Central memory CD4-positive, alpha-beta T cell (primary cell): ENCODE results near the gene PREX1.
"Not testable (repeated sequence)": the region's sequence is repeated elsewhere in the genome, so short reads cannot be mapped to it uniquely, and the experiment has no call there.

ENCODE experiments used
- DNase-seq: peaks from one replicate; pipeline ENCODE4 v3.0.0; 2022

The PREX1 gene

DNA sequence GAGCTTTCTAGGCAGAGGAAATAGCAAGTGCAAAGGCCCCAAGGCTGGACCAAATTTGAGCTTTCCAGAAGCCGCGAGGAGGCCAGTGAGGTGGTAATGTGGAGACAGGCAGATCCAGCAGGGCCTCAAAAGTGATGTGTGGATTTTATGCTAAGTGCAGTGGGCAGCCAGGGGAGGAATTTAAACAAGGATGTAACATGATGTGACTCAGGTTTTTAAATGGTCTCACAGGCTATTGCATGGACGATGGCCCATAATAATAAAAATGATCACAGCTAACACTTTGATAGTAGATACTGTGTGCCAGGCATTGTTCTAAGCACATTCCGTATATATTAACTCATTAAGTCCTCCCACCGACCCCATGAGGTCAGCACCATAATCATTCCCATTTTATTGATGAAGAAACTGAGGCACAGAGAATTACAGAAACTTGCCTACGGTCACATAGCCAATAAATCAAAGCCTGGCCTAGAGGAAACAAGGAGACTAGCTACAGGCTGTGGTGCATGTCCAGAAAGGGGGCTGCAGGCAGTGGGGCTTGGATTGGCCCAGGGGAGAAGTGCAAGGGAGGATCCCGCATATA lies 18.0 kb upstream of the PREX1 start:
- no peak for DNase-seq

DNA sequence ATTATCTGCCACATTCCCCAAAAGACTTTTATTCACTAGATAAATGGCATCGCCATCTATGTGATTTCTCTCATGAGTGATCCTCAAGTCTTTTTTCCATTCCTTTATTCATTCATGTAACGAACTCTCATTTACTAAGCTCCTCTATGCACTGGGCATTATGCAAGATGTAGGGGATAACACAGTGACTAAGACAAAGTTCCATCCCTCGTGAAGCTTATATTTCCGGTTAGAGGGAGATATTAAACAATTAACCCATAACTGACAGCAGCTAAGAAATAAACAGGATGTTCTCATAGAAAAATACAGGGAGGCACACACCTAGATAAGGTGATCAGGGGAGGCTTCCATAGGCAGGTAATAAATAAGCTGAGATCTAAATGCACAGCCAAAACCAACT lies 17.2 kb upstream of the PREX1 start:
- DNase-seq, result no peak

DNA sequence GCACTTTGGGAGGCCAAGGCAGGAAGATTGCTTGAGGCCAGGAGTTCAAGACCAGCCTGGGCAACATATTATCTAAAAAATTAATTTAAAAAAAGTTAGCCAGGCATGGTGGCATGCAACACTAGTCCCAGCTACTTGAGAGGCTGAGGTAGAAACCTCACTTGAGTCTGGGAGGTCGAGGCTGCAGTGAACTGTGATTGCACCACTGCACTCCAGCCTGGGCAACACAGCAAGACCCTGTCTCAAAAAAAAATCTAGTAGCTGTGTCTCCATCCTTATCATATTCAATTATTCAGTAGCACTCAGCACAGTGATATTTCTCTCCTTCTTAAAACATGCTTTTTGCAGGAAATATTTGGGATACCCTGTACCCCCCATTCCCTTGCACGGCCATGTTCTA lies 16.1 kb upstream of the PREX1 start:
- not testable (repeated sequence) for DNase-seq

DNA sequence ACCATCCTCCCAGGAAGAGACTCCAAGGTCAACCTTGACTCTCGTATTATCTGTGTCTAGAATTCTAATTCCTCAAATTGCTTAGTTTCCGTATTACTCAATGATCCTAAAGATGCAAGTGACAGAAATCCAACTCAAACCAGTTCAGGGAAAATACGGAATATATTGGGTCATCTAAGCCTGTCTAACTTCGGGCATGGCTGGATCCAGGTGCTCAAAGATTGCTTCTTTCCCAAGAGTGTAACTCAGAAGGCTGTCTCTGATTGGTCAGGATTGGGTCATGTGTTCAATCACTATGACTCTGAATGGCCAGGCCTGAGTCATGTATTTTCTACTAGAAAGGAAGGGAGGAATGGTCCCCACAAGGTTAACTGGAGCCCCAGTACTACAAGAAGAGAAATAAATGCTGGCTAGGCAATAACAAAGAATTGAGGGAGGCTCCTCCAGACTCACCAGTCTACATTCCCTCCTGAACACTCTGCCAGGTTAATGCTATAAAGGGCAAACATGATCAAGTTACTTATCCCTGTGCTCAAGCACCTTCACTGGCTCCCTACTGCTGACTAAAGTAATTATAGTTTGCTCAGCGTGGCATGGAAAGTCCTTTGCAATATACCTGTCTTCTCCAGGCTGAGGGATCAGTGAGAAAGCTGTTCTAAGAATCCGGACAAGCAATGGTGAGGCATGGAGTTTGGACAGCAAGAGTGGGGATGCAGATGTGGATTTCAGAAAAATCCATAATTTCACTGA lies 15.4 kb upstream of the PREX1 start:
- no peak for DNase-seq

DNA sequence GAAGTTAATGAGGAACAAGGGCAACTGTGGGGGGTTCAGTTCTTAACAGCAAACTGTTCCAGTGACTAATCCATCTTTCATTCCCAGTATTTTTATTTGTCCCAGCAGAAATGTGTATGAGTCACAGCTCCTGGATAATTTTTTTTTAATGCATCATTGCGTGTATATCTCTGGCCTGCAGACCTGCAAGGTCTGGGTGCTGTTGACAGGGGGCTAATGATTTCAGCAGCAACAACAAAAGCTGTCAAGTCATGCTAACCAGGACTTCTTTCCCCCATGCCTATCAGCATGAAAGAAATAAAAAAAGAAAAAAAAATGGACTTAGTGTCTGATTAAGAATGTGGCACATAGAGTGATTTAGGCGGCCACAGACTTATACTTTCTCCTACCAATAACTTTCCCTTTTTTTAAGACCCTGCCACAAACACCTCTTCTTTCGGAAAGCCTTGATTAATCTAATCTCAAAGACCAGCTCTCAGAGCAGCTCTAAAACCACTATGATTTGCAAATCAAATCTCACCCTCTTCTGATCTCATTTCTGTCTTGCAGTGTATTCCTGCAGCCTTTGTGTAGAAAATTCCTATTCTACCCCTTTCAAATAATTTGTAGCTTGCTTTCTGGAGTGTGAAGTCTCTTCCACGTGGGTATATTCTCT lies 14.2 kb upstream of the PREX1 start:
- DNase-seq, result no peak

DNA sequence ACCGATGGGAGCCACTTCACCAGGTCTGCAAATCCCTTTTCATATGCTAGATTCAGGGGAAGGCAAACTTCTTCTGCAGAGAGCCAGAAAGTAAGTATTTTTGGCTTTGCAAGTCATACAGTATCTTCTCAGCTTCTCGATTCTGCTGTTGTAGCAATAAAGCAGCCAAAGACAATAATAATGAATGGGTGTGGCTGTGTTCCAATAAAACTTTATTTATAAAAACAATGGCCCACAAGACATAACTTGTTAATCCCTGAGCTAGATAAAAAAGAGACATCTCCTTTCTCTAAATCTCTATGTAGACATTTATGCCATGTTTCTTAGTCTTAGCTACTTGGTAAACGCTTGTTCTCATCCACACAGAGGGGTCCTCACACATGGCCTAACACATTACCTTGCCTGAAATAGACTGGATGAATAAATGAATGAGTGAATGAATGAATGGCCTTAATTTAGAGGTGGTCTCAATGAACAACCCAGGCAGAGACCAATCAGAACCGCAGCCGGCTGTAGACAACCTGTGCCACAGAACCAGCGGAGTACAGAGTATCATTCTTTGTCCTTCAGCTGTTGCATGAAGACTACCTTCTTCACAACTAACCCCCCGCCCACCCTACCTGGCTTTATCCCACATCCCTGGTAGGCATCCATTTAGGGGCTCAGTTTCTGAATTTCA lies 13.5 kb upstream of the PREX1 start:
- no peak for DNase-seq

DNA sequence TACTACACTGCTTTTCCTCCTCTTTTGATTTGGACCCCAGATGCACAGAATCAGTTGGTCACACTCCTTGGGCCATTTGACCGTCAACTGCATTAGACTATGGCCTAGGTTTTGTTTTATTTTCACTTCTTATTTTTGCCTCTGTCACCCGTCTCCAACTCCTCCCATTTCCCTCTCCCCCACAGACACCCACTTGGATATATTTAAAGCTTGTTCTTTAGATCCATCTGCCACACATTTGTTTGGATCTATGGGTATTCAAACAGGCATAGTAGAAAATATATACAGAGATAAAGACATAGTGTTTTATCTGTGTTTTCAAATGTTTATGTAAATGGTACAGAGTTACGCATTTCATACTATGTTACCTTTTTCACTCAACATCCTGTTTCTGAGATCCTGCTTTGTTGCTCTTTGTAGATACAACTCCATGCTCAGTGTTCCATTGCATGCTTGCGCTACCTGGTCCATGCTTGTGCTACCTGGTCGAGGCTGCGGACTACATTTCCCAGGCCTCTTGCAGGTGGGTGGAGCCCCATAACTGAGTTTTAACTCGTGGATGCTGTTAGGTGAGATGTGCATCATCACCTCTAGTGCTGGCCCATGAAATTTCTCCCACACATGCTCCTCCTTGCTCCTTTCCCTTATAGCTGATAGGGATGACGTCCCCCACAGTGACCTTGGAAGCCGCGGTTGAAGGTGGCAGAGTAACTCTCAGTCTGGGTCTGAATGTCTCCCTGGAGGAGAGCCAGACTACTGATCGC lies 11.5 kb upstream of the PREX1 start:
- DNase-seq, result no peak

DNA sequence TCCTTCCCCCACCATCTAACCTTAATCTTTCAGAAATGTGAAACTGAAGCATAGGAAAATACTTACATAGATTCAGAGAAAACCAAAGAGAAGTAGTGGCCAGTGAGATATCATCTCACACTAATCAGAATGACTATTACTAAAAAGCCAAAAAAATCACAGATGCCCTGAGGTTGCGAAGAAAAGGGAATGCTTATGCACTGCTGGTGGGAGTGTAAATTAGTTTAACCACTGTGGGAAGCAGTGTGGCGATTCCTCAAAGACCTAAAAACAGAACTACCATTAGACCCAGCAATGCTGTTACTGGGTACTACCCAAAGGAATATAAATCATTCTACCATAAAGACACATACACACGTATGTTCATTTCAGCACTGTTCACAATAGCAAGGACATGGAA lies 9.2 kb upstream of the PREX1 start:
- DNase-seq, result no peak

DNA sequence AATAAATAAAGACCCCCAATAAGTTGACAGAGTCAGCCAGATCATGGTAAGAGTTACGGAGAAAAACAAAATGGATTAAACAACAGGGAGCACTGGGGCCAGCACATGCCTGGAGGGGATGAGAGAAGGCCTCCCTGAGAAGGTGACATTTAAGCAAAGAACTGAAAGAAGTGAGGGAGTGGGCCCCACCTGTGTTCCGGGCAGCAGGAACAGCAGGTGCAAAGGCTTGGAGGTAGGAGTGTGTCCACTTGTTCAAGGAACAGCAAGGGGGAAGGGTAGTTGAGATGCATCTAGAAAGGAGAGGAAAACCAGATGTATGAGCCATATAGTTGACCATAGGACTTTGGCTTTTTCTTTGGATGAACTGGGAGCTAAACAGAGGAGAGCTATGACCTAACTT lies 7.6 kb upstream of the PREX1 start:
- no peak for DNase-seq

DNA sequence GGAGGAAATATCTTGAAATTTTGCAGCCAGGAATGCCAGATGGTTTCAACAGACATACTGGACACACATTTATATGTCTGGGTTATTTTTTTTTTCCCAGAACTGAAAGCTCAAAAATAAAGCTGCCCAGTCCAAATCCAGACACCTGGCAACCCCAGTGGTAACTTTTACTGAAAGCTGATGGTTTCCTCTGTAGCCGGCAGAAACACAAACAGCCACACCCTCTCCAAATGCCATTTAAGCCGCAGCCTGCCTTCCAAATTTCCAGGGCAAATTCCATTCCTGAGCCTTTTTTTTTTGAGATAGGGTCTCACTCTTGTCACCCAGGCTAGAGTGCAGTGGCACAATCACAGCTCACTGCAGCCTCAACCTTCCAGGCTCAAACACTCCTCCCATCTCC lies 6.5 kb upstream of the PREX1 start:
- DNase-seq, result no peak

DNA sequence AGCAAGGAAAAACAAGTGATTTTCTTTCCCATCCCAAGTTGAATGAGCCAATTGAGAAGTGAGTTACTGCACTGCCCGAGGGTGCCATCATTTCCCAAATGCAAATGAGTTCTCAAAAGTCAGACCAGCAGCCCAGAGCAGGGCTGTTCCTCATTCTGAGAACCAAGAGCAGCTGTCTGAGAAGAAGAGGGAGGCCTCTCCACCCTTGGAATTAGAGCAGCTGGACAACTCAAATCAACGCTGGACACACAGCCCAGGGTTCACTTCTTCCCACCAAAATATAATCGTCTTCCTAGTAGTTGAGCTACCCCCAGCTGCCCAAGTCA lies 4.6 kb upstream of the PREX1 start:
- no peak for DNase-seq

DNA sequence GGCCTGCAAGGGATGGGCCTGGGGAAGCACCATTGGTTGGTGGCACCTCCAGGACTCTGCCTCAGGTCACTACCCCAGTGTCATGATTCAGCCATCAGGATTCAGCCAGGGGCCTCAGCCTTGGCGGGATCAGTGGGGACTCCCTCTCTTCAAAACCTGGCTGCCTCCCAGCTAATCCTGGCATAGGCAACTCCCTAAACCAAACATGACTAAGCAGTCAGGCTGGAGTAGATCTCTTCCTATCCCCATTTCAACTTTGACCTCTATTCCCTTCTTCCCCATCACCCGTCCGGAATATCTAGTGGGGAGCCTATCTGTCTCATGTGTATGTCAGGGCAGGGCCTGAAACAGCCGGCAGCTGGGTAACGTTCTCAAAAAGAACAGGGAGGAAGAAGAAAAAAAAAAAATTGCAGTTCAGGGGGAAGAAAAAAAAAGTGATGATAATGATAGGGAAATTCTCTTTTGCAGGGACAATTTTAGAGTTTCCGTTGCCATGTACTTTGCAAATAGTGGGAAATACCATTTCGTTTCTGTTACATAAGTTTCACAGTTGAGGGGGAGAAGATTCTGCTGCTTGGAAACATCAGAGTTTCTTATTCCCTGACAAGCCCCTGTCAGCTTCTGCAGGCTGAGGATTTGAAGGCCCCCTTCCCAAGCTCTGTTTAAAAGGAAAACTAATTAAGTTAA lies 4.1 kb upstream of the PREX1 start:
- DNase-seq, result no peak

DNA sequence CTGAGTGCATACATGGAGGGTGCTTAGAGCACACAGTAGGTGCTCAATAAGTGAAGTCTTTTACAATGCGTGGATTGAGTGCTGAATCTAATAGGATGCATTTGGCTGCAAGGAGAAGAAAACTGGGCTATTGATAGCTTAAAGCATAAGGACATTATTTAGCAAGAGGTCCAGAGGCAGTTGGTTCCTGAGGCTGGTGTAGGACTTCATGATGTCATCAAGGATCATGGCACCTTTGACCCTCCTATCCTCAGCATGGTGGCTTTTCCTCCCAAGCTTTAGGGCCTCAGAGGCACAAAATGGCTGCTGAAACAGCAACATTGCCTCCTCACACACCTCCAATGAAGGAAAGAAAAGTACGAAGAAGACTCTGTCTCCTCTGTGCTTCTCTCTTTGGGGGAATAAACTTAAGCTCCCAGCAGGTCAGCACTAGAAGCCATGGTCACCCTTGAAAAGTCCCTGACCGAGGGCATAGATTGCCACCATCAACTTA lies 3.1 kb upstream of the PREX1 start:
- no peak for DNase-seq

DNA sequence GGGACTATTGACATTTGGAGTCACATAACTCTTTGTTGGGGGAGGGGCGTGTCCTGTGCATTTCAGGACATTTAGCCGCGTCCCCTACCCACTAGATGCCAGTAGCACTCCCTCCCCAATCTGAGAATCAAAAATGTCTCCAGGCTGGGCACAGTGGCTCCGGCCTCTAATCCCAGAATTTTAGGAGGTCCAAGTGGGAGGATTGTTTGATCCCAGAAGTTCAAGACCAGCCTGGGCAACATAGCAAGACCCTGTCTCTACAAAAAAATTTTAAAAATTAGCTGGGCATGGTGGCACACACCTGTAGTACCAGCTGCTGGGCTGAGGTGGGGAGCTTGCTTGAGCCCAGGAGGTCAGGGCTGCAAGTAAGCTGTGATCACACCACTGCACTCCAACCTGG lies 2.1 kb upstream of the PREX1 start:
- DNase-seq, result no peak

DNA sequence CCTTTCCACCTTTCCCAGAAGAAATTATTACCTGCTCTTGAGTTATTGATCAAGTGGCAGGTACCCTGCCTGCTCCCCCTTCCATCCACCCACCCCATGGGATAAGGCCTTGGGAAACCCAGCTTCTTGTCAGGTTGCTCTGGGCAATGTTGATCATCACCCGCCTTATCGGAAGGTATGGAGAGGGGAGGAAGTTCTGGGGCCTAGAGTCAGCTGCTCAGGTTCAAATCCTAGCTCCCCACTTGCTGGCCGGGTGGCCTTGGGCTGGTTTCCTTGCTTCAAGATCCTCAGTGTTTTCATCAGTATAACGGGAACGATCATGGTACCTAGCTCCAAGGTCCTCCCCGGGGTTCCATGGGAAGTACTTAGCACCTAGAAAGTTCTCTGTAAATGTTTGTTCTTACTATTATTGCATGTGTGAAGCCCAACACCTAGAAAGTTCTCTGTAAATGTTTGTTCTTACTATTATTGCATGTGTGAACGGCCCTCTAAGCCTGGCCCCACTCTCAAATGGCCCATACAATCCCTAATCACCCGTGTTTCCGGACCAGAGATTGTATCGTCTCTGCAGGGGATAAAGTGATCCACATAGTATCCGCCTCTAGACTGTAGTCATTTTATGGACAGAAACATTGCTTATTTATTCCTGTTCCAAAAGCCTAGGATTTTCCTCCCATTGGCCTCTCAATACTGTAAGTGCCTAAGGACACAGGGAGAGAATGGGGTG lies 1.1 kb upstream of the PREX1 start:
- DNase-seq, result no peak

DNA sequence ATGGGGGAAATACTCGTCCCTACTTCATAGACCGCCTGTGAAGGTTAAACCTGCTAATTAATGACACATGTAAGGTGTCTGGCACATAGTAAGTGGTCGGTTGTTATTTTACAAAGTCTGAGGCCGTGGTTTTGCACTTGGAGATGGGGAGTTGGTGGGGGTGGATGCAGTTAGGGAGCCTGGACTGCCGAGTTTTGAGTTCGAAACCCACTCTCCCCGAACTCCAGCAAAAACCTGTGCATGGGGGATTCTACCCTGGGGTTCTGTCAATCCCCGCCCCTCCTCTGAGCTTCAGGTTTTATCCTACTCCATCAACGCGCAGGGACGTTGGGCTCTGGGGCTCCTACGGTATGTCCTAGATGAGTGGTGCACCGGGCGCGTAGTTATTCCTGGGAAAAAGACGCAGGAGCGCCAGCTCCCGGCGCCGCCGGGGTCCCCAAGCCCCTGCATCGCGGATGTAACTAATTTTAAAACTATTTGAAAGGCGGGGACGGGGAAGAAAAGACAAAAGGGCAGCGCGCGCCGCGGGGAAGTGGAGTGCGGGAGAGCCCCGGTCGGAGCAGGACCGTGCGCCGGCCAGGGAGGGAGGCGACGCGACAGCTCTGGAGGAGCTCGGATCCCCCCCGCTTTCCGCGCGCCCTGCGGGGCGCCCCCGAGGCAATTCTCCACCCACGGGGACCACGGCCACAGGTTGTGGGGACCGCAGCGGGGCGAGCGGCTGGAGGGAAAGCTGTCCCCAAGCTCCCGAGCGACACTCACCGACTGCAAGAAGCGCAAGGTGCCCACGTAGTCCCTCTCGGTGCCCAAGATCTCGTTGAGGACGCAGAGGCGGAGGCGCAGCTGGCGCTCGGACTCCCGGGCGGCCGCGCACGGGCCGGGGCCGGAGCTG lies 672 bp downstream of the PREX1 start:
- DNase-seq, result no peak

DNA sequence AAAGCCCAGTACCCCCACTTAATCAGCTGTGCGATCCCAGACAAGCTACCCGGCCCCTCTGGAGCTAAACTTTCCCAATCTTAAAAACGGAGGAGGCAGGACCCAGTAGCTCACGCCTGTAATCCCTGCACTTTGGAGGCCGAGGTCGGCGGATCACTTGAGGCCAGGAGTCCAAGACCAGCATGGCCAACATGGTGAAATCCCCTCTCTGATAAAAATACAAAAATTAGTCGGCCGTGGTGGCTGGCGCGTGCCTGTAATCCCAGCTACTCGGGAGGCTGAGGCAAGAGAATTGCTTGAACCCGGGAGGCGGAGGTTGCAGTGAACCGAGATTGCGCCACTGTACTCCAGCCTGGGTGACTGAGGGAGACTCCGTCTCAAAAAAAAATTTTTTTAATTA lies 1.3 kb downstream of the PREX1 start:
- DNase-seq, result not testable (repeated sequence)

DNA sequence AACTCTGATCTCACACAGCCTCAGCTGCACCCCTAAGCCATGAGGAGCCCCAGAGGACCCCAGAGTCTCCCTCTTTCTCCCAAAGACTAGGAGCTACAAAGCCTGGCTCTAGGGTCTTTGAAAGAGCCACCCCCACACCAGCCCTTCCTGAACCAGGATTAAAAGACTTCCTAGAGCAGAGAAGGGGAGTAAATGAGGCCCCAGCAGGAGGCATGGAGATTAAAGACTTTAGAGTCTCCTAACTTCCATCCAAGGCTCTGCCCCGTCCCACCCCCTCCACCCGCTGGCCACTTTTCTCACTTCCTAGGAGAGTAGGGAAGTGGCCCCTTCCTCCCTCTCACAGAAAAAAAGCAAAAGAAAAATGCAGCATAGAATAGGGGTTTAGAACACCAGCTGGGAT lies 1.7 kb downstream of the PREX1 start:
- DNase-seq, result no peak

DNA sequence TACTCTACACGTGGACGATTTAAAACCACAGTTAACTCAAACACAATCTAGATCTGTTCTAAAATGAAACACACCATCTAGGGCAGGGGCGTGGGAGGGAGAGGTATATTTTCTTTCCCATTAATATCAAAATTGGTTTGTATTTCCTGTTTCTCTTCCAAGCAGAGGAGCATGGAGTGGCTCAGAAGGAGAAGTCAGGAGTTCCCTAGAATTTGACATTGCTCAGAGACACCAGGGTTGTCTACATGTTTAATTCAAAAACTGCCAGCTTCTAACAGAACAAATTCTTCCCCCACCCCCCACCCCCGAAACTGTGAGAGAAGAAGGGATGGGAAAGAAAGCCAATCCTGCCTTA lies 2.3 kb downstream of the PREX1 start:
- DNase-seq, result no peak

DNA sequence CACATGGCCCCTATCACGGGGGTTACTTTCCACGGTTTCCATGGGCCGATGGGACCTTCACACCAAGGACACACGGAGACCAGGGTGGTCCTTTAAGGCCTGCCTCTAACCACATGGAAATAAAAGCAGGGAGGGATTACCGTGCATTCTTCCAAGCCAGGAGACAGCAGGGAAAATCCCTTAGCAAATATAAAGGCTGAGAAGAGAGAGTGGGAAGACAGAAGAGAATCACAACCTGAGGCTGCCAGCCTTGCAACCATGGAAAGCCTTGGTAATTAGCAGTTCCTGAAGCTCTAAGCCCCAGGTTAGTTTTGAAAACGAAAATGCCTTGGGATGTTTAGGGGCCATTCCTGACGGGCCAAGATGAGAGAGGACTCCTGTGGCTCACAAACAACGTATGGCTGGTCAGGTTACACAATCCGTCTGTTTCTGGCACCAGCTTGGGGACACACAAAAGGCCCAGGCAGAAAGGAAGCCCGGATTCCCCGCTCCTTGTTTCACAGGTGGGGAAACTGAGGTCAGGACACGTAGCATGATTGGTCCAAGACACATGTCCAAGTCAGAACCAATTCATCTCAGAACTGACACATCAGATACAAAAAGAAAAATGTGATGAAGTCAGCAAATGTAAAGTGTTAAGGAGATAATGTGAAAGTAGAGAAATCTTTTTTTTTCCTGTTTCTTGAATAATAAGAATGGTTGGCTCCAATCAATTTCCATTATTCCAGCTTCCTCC lies 2.8 kb downstream of the PREX1 start:
- DNase-seq, result no peak
